HG03039 (cell line): Measurements from ENCODE around the gene ZIC4.

Experiments
- ATAC-seq: cut with Tn5 transposase; IDR thresholded peaks from one replicate; pipeline ENCODE4 v1.9.1; 2021; ENCODE audit warnings: mild to moderate bottlenecking, moderate library complexity; ENCODE audit not compliant: unreplicated experiment

Gene ZIC4

DNA sequence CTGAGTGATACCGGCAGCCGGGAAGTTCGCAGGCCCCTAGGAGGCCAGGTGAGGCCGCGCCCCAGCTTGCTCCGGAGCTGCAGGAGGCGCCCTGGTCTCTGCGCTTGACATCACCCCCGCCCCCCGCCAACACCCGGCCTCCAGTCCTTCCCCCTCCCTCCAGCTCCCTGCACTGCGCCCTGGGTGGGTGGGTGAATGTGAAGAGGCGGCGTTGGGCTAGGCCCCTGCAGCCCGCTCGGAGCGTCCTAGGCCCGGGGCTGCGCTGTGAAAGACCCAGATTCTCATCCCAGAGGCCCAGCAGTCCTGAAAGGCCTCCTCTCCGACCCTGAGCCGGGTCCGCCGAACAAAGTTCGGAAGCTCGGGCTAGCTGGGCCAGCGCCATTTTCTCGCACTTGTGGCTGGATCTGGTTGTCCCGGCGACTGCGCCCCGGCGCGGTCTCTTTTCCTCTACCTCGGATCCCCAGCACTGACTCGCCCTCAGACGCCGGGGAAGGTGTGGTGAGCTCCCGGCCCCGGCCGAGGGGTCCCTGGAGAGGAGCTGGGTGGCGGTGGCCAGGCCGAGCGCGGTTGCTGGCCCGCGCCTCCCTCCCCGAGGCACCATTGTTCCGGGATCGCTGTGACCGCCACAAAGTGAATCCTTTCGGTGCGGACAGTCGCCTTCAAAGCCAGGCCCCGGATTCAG, 12.9 kb downstream of the ZIC4 start:
- ATAC-seq, result no peak

DNA sequence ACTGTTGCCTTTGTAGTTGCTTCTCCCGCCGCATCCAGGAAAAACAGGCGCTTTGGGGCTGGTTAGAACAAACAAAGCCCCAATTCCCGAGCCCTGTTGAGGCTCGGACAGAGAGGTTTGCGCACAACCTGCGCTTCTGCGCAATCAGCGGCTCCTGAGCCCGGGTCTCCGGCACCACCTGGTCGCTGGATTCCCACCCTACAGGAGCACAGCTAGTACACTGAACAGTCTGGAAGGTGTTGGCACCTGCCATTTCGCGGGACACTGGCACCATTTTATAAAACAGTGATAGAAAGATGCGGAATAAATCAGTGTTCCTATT, 13.8 kb downstream of the ZIC4 start:
- ATAC-seq, result no peak

DNA sequence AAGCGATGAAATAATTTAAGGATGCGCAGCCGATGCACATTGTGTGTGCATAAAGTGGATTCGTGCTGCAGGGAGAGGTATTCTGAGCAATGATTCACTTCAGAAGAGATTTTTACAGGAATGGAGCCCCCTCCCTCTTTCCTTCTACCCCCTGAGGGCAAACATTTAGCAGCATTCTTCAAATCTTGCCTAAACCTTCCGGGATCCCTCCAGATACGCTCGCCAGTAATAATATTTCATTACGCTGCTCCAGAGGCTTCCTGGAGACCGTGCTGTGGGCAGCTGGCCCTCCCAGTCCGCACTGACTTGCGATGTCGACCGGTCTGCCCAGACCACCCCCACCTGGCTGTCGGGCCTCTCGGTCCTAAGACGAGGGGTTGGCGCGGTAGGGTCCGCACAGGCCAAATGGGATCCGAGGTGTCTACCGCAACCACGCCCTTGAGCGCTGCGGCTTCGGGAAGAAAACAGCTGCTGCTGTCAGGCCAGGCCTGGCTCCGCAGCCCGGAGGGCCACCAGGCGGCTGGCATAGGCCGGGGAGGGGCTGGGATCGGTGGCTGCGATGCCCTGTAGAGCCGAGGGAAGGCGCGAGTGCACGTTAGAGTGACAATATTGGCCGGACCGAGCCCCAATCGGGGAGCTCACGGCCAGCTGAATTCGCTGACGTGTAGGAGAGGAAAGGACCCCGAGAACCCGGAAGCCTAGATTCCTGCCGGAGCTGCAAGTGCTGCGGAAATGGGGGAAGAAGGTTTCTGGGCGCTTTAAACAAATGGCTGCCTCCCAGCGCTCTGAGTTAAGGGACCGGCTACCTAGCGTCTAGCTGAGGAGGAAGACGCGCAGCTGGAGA, 14.3 kb downstream of the ZIC4 start:
- ATAC-seq, result no peak

DNA sequence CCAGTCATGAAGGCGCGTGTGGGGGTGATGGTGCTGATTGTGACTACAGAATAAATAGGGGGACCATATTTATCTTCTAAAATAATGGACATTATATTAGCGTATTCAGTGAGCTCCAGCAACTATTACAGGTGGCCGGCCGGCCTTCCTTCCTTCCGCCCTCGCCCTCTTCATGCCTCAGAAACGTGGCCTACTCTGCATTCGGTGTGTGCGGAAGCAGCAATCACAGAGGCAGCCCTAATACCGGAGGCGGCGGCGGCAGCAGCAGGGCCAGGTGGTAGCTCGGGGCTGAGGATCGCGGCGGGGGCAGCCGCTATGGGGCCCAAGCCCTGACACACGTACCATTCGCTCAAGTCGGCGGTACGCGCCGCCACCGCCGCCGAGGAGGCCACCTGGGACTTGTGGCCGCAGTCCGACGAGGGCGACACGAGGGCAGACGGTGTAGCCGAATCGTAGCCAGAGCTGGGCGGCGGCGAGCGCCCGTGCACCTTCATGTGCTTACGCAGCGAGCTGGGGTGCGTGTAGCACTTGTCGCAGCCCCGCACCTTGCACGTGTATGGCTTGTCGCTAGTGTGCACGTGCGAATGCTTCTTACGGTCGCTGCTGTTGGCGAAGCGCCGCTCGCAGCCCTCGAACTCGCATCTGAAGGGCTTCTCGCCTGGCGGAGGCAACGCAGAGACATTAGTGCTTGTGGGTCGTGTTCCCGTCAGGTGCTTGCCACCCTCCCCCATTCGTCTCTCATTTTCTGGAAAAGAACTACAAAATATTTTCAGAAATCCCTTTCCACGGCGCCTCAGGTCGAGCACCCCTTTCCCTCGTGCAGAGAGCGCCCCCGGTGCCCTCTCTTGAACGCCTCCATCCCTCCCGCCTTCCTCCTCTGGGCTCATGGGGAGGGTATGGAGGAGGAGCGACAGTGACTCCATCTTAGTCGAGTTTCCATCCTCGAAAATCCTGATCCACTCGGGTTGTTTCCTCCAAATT, 15.5 kb downstream of the ZIC4 start:
- ATAC-seq, result no peak

DNA sequence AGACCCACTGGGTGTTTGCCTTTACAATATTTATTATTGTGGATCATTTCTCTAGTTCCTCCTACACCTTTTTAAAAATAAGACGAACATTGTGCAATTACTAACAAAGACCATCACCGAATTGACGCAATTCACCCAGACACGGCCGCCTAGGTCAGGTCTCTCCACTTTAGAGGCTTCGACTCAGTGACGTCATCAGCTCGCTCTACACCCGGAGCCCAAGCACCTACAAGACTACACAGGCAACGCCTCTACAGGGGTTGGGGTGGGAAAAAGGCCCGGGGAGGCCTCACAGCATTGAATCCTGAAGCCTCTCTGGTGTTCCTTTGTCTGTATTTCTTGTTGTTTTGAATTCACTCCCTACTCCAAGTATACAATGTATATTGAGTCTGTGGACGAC, 16.6 kb downstream of the ZIC4 start:
- no peak for ATAC-seq

DNA sequence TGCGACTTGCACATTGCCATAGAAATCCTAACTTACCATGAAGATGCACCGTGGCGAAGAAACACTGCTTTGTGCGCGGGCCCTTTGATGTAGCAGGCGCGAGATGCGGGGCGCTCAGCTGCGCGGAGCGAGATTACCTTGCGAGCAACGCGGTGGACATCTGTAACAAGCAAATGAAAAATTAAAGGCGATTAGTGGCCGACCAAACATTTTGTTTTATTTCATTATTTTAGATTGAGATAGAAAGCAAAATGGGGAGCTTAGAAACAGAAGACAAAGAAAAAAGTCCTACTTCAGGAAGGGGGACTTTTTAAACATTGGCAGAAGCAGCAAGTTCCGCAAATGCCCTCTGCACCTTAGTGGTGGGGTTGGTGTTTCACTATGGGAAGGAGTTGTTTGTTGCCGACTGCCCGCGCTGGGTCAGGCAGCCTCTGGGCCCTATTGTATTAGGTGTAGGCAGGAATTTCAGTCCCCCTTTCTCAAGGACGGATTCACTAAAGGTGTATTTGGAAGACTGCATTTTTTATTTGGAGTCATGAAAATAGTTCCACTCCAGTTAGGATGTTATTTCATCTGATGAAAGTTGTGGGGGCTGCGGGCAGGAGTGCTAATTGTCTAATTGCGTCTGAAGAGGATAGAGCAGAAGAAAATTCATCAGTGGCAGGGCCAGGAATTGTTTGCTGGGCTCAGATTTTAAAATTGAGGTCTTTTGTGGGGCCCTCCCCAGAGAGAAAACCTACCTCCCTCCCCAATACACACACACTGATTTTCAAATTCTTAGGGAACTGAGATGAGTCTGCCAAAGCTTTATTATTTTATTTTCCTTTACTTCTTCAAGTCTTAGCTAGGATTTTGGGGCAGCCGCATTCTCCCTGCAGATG, 17.4 kb downstream of the ZIC4 start:
- ATAC-seq, result no peak

DNA sequence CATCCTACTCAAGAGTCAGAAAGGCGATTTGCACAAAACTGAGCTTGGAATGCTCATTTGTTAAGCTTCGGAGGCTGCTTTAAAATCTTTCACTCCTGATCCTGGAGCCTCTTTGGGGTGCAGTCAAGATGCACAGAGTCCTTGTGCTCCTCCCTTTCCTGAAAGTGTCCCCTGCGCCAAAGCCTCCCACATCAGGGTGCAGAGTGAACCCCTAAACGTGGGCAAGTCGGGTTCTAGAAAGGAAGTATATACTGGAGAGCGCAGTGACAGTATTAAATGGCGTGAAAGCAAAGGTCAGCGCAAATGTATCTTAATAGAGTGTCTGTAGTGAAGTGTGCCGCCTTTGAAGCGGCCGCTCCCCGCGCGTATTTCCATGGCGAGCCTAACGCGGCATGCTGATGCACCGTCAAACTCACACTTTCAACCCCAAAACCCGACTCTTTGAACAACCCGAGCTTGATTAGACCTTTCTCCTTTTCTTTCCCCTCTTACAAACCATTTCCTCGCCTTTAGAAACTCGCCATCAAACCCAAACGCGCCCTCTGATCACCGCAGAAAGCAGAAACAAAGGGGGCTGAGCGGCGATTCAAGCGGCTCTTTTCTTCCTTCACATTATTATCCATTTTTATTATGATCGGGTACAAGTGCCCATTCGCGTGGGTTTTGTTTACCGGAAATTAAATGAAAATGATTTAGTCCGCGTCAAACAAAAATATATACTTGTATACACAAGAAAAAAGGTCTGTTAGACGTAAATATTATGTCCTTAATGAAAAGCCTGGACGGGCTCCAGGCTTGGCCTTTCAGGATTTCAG, 18.3 kb downstream of the ZIC4 start:
- ATAC-seq, result no peak

DNA sequence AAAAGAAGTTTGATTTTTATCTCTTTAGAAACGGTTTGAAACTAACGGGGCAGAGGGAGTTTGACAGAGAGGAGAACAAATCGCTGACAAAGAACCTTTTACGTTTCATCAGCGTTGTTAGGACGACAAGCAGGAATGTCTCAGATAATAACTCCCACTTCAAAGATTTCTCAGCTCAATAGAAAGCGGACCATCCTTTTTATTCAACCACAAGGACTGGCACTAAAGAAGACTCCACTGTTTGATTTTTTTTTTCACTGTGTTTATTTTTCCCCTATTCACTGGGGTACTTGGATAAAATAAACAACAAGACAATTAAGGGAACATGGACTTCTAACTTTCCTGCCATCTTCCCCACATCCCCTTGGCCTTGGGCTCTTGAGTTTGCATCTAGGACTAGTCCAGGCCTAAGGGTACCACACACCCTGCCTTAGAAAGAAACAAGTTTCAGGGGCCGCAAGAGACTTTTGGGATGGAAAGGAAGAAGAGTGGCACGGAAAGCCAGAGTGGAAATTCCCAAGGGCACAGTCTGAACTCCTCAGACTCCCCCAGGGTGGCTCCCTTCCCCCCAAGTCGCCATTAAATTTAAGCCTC, 19.0 kb downstream of the ZIC4 start:
- no peak for ATAC-seq

DNA sequence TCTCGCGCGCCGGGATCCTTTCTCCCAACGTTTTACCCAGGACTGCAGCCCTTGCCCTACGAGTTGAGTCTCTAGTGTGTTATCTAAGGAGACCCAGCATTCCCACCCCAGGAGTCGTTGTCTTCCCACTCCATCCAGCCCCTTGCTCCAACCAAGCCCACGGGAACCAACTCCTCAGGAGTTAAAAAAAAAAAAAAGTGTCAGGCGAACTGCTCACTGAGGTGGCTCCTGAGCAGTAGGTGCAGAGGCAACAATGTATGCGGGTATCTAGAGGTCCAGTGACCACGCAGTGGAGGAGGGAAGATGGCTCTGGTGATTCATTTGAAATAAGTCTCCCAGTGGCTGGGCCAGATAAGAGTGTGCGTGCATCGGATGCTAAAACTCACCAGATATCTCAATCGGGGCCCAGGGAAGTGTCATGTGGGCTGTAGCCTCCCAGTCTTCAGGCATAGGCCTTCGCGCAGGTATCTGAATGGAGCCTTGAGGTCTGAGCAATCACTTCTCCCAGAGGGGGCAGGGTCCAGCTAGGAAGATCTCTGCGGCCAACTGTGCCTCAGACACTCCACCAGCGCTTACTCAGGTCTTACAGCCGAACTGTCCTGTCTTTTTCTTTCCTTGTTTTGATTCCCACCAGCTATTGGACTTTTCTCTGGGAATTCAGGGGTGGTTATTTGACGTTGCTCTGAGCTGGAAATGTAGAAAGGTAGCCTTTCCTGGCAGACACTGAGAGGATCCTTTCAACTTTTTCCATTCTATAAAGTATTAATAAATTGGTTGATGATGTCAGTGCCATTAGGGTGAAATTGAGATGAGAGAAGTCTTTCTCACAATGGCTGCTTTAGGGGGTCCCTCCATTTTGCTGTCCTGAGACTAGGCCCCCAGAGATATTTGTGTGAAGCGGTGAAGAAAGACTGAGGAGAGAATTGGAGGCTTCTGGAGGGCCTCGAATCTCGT, 21.0 kb downstream of the ZIC4 start:
- ATAC-seq, result no peak

DNA sequence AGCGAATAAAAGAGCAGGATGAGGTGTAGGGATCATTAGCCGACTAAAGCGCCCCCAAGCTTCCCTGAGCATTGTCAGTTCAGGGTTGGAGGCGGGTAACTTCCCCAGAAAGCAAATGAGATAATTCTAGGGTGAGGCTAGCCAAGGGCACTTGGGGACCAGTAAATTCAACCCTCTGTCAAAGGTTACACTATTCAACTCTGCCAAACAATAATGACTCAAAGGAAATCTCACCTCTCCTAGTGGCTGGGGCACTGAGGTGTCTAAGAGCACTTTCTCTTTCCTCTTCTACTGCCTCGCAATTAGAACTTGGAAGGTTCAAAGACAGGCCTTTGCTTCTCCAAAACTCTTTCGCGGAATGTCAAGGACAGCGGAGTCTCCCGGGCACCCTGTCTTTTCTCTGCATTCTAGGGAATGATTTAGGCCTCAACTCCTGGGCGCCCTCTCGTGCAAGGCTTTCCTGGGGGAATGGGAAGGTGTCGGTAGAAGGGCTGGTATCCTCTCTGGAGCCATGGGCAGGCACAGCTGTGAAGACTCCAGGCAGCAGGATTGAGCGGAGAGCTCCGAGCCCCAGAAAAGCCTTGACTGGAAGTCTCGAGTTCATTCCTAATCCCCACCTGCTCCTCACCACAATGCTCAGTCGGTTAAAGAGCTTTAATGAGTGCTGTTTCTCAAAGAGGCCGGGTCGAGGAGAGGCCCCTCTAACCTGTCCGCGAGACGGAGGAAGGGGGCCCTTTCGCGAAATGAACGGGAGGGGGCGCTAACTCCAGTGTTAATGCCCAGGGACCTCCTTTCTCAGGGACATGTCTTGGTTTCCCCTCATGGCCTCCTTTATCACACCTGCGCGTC, 21.9 kb downstream of the ZIC4 start:
- ATAC-seq, result no peak

DNA sequence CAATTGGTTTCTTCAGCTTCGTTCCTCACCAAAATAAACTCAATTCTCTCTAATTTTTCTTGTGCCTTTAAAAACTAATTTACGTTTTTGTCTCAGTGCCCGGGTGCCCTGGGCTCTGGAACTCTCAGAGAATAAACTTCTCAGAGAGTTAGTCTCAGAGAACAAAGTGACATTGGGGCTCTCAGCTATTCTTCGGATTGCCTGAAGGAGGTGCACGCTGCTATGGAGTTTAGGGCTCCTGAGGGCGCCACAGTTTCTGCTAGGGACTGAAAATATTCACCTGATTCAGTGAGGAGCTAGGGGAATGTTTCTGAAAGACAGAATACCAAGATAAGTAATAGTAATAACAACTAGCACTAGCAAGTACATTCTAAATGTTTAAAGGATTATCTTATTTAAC, 22.7 kb downstream of the ZIC4 start:
- ATAC-seq, result no peak

DNA sequence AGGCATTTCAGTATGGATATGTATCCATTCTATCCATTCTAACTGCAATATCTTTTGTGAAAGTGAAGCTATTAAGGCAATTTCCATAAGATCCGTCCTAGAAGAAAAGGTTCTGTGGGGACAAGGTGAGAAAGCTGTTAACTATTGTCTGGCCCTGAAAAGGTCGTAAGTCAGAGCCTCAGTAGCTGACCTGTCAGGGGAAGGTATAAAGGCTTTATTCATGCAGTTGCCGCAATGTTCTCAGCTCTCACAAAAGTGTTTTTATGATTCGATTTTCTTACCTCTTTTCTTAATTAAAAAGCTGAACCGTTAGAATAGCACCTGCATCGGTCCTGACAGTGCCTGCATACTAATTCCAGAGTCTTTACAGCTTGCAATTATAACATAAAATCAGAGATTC, 24.7 kb downstream of the ZIC4 start:
- no peak for ATAC-seq

DNA sequence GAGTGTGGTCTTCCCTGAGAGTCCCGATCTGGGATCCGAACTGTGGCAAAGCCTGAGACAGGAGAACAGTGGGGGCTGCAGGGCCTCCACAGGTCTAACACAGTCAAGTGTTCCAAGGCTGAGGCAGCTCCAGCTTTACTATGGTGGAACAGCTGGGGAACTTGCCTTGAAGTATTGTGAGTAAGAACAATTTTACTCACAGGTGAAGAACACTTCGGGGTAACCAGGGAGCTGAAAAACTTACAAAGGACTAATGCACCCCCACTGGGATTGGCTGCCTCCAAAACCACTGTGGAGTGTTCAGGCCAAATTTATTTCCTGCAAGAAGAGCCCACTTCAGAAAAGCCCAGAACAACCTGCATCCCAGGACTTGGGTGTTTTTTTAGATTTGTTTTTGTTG, 25.4 kb downstream of the ZIC4 start:
- no peak for ATAC-seq

DNA sequence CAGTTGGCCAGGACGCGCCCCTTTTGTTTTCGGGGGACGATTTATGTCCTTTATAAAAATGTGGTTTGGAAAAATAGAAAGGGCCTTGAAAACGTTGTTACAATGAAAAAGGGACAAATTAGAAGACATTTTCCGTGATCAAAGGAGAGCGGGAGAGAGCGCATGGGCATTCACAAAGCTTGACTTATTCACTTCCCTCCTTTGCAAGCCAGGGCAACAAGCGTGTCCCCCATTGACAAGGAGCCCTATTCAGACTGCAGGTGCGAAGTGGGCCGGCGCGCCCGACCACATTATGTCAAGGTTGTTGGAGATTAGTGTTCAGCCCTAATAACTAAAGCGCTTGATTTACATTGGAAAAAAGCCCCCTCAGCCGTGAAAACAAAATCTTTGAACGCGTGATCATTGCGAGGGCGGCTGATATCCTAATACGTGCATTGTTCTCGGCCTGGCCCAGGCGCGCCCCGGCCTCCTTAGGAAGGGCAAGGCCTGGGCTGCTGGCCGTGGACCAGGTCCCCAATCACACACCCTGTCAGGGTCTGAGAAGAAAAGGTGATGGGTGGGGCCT, 25.9 kb downstream of the ZIC4 start:
- ATAC-seq, result no peak

DNA sequence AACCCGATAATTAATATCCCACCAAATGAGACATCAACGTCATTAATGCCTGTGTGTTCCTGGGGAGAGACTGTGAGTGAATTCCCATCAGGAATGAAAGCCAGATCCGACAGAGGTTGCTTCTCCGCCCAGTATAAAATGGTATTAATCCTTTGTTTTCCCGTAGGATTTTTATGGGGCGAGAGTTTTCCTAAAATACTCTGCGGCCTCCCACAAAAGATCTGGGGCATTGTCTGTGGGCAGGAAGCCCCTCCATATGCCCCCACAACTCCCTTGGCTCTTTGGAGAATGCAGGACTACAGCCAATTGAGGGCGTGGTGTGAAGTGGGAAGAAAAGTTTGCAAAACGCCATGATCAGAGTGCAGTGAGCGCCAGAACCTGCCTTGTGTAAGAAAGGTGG, 26.7 kb downstream of the ZIC4 start:
- ATAC-seq, result no peak

DNA sequence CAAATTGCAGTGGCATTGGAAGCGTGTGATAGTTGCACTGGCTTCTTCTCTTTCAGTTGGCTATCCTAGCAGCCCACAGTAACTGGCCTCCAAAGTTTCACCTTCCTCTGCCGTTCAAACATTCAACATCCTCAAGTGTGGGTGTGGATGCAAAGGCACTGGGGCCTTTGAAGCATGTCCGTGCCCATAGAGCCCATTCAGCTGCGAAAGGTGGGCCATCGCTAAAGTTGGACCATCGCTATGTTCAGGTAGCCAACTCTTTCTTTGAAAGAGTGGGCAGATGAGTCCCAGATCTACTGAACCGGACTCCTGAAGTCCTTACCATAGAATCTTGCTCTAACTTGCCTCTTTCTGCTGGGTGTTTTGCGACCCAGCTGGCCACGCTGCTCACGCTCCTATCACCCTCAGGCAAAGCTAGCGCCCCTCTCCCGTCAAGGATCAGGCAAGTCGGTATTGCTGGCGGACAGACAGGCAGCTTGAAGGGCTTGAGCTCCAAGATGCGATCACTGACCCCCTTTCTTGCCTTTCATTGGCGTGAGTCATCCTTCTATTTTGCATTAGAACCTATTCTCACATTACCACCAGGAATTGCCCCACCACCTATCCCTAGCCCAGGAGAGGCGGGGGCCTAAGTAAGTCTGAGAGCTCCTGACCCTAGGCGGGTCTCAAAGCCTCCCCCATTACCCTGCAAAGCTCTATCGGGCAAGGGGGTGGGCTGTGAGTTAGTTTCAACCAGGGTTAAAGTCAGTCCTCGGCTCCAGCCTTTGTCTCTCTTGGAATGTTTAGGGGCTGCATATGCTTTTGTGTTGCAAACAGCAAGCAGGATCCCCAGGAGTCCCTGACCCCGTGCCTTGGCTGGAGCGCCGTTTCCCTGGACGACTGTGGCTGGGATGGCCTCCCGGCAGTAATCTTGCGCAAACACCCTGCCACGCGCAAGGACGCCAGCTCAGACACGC, 28.7 kb downstream of the ZIC4 start:
- ATAC-seq, result no peak
